HL-60 (cell line): ENCODE data around the gene FARS2.

Experiments used
- DNase-seq, 2 experiments: peaks; one replicate each; pipeline ENCODE4 v3.0.0-alpha.2; 2010 to 2020; ENCODE audit warnings: low read depth in 1 of 2, low spot score in 1 of 2
- H3K27ac ChIP-seq: fragments of 250-450 bp; sonication (Bioruptor Pico); replicated peaks from 2 replicates; pipeline ENCODE4 v1.5.1; 2020; ENCODE audit warnings: mild to moderate bottlenecking, moderate library complexity
- H3K27me3 ChIP-seq: fragments of 250-450 bp; sonication (Bioruptor Pico); 2 replicates; pipeline ENCODE4 v1.5.1; 2021; ENCODE audit warnings: mild to moderate bottlenecking, moderate library complexity; ENCODE audit not compliant: insufficient read depth, poor library complexity, severe bottlenecking
- H3K4me3 ChIP-seq: replicated peaks from 2 replicates; pipeline ENCODE4 v1.5.1; 2011; ENCODE audit warnings: mild to moderate bottlenecking, control low read depth, low read length; ENCODE audit not compliant: insufficient read depth
- CTCF ChIP-seq: IDR thresholded peaks from one replicate; pipeline ENCODE4 v1.5.1; 2011; ENCODE audit warnings: low read length, control low read depth, inconsistent platforms; ENCODE audit not compliant: insufficient read depth
- GABPA ChIP-seq: IDR thresholded peaks from 2 replicates; pipeline ENCODE4 v1.6.1; 2012; ENCODE audit warnings: low read depth
- POLR2AphosphoS5 ChIP-seq: IDR thresholded peaks from 2 replicates; pipeline ENCODE4 v1.6.1; 2012; ENCODE audit warnings: low read depth
- REST ChIP-seq: IDR thresholded peaks from 2 replicates; pipeline ENCODE4 v1.6.1; 2012; ENCODE audit warnings: low read depth; ENCODE audit not compliant: insufficient replicate concordance
- SPI1 ChIP-seq: IDR thresholded peaks from 2 replicates; pipeline ENCODE4 v1.6.1; 2012; ENCODE audit warnings: low read depth, mild to moderate bottlenecking, borderline replicate concordance

Gene FARS2

GRCh38 chr6:5707281-5708045 lies 446.1 kb downstream of the FARS2 start:
- TF ChIP-seq GABPA (no peak), SPI1 (no peak), POLR2AphosphoS5 (no peak), CTCF (no peak), REST (no peak)
- no peak overlapping the region for H3K4me3 ChIP-seq
- DNase-seq: no peak
- no peak overlapping the region for H3K27ac ChIP-seq
- H3K27me3 ChIP-seq: no peaks in the 10 kb centered on the region

GRCh38 chr6:5710516-5710915 lies 449.2 kb downstream of the FARS2 start:
- Histone ChIP-seq H3K4me3 (no peak overlapping the region), H3K27me3 (no peaks in the 10 kb centered on the region), H3K27ac (no peak overlapping the region)
- no peak for DNase-seq
- no peak for TF ChIP-seq GABPA

GRCh38 chr6:5710936-5711335 lies 449.6 kb downstream of the FARS2 start:
- no peak overlapping the region for H3K4me3 ChIP-seq
- no peak for DNase-seq
- H3K27me3 ChIP-seq: no peaks in the 10 kb centered on the region
- TF ChIP-seq GABPA (no peak), POLR2AphosphoS5 (no peak), SPI1 (no peak), REST (no peak), CTCF (no peak)
- H3K27ac ChIP-seq: no peak overlapping the region

- Histone ChIP-seq H3K4me3 (no peak overlapping the region), H3K27me3 (no peaks in the 10 kb centered on the region), H3K27ac (no peak overlapping the region)
- DNase-seq: peak in 1 of 2 experiments; percentile 6
- TF ChIP-seq GABPA (no peak), SPI1 (peak; percentile 82)
Measured at GRCh38 chr6:5712349-5713215, 451.3 kb downstream of the FARS2 start.
